Sciatic nerve (tissue), 2 donors: ENCODE measurements around the gene TMEM200A. TPM values are rescaled to one million over a fixed set of nuclear protein-coding genes. Genes with fewer than 3 reads are reported as not detected.

Source experiments
- ATAC-seq: fragments of 200-7000 bp; cut with Tn5 transposase; one replicate; pipeline ENCODE4 v1.9.1; 2020; ENCODE audit warnings: mild to moderate bottlenecking, moderate library complexity
- DNase-seq: peaks from one replicate; pipeline ENCODE4 v3.0.0-alpha.2; 2020; ENCODE audit warnings: low spot score
- intact Hi-C: fragments of 100-400 bp; cut with DNase I; formaldehyde crosslinking; loops from one replicate; pipeline ENCODE4 v1.14.2; 2022
- total RNA-seq: library from RNA; stranded (reverse); fragmentation: NEBNext Ultra II Directional; extraction: Animal tissue kit (Norgen Biotek cat#: 25700); gene quantifications from one replicate; pipeline ENCODE4 v1.2.1, GENCODE V29; 2021
- donor health status: DM: no; HTN: no; CAD: no.
- donor health status: DM: no; HTN: no; CAD: no.

TMEM200A gene
- total RNA-seq, 1 donor from 2014 or later: 18.5 TPM

DNA sequence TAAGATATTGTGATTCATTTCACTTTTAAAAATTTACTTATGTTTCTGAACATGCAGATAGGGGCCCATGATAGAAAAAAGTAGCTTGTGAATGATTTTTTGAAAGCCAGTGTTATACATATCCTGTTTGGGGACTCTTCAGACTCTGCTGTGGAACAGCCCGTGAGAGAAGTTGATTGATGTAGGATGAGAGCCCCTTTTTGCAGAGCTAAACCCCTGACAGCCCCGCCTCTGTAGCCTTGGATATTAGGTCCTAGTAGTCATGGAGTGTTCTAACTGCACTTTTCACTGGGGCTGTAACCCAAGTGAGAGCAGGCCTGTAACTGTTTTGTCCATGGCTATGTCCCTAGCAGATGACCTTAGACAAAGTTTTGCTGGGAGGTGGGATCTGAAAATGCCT lies 8.2 kb downstream of the TMEM200A start:
- DNase-seq: no peak
- intact Hi-C loops: no loop called here
- ATAC-seq: no peak

DNA sequence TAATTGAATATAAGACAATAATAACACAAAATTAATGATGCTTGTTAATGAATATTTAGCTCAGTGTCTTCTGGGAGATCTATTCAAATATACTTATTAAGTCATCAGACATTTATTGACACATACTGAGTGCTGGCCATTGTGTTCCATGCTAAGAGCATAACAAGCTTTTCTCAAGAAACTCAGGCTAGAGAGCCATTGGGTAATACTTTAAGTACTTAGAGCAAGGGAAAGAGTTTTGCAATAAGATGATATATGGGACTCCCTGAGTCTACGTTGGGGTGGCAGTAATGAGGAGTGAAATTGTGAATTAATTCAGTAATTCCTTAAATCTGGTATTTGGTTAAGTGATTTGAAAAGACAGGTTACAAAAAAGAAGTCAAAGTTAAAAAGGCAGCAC lies 11.1 kb downstream of the TMEM200A start:
- ATAC-seq (no peak), DNase-seq (no peak)
- intact Hi-C loops: no loop called here

DNA sequence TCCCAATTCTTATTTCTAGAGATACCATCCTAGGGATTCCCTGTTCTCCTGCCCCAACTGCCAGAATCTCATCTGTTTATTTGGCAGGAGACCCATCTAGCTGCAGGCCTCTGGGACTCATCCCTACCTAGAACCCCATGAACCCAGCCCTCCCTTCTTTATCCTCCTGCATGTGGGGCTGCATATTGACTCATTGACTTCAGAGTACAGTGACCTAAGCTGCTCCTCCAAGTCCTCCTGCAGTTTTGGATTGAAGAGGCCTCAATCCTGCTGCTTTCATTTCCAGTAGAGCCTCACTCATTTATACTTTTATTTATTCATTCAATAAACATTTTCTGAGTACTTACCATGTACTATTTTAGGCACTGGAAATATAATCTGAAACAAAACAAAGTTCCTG lies 11.6 kb downstream of the TMEM200A start:
- ATAC-seq (no peak), DNase-seq (no peak)
- intact Hi-C loops: no loop called here

DNA sequence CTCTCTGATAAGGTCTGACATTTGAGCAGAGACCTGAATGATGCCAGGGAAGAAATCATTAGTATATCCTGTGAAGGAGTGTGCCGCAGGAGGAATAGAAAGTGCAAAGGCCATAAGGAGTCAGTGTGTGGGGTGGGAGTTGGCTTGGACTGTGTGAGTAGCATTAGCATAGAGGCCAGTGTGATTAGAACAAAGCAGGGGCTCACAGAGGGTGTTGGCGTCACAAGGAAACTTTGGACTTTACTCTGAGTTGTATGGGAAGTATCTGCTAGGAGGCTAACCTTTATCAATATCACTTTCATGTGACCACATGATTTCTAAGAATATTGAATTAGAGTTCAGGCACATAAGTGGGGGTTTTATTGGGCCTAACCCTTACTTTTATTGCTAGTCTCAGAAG lies 12.1 kb downstream of the TMEM200A start:
- ATAC-seq (no peak), DNase-seq (no peak)
- intact Hi-C loops: no loop called here

DNA sequence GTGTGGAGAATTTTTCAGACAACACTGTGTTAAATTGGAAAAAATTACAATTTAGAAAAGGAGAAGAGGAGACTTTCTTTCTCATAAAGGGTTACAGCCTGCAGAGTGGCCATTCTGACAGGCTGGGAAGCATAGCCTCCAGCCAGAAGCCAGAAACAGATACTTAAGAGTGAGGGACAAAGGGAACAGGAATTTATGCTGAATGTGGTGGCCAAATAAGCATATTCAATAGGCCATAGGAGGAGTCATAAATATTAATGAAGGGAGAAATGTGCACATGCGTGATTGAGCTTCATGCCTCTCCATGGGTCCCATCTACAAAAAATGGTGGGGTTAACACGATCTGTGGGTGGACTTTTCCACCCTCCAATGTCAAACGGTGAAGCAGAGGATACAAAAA lies 13.4 kb downstream of the TMEM200A start:
- no peak for DNase-seq

DNA sequence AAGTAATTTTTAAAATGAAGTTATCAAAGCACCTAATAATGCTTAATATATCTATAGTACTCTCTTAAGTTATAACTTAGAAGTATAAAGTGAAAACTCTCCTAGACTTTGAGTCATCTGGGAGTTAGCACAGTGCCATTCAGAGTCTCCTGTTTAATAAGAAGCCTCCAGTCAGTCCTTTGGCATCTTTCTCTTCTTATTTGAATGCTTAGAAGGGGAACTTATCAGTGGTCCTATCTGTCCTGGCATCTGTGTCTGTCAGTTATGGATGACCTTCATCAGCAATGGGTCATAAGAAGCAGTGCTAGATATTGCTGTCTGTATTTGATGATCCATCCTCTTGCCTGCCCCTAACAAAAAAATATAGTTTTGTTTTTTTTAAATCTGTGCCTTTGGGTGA lies 15.2 kb downstream of the TMEM200A start:
- DNase-seq: no peak
- ATAC-seq: no peak
- intact Hi-C loops: no loop called here

More for the DNA sequence above, 13.4 kb downstream of the TMEM200A start:
- intact Hi-C loops: no loop called here
- no peak for ATAC-seq

DNA sequence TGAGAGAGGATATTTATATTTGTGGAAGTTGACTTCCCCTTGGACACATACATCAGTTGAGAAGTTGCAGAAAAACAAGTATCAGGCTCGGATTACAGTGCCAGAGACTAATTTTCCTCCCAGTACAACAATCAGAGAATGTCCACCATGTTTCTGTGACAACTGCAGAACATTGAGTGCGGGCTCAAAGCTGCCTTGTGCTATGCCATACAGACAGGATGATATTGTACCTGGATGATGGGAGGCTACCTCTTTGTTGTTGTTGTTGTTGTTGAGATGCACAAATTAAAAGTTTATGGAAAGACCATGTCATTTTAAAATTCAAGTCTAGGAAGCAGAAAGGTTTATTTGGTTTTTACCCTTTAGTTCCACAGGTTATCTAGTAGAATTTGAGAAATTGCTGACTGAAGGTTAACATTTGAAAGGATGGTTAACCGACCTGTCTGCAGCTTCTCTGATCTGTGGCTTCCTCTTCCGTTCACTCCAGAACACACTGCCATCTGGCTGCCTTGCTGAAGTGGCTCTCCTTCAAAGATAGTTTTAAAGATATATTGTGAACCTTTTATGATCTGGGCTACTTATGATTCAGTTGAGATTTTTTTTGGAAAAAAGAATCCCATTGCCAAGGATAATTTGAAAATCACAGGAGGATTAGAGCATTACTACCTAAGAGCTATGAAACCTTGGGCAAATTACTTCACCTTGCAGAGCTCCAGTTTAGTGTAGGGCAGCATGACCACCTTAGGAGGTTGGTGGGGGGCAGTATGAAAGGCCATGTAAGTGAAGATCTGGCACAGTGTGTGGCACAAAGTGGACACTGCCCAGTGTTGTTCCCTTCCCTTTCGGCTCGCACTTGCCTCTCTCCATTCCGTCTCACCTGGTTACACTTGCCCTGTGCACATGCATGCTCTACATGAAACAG lies 15.9 kb downstream of the TMEM200A start:
- DNase-seq (no peak), ATAC-seq (no peak)

DNA sequence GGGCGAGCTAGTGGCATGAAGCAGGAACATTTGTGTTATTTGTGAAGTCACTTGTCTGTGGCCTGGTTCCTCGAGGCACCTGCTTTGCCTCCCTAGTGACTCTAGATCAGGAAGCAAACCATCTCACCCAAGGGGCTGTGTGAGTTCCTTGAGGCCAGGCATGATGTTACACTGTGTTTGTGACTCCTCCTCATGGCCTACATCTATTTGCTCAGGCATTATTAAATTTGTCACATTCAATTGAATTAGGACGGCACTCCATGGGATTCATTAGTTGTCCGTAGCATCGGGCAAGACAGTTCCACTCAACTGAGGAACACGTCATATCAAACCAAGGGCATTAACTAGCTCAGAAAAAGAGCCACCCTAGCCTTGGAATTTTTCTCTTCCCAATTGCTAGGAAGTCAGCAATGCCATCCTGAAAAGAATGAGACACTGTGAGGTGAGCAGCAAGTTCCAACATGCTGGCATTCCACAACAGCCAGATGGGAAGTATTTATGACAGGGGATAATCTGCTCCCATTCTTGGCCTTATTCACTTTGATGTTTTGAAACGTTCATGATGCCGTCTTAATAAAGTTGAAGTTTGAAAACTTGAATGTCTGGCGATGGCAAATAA lies 17.2 kb downstream of the TMEM200A start:
- ATAC-seq (no peak), DNase-seq (no peak)
- intact Hi-C loops: no loop called here

More for the DNA sequence above, 15.9 kb downstream of the TMEM200A start:
- intact Hi-C loops: no loop called here

DNA sequence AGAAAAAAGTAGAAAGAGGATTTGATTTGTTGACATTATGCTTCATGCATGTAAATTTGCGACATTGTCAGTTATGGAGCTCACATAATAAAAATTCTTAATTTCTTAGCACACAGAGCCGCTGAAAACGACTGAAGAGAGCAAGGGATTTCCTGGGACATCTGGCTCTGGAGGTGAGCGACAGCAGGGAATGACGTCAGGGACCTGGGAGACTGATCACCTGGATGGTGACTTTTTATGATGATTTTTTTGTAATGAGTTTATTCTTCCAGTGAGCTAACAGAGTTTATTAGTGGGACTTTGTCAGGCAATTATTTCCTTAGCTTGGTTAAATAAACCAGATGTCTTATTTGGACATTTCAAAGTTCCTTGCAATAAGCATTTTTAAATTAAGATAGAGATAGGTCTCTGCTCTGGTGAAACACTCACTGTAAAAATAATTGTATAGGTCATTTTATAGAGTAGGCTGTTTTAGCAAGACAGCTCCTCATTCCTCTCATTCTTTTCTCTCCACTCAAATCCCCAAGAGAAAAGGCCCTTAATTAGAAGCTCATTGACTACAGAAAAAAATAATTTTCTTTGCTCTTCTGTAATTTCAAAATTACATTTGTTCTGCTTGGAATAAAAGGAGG lies 19.4 kb downstream of the TMEM200A start:
- intact Hi-C loops: no loop called here
- ATAC-seq: no peak
- DNase-seq: no peak

DNA sequence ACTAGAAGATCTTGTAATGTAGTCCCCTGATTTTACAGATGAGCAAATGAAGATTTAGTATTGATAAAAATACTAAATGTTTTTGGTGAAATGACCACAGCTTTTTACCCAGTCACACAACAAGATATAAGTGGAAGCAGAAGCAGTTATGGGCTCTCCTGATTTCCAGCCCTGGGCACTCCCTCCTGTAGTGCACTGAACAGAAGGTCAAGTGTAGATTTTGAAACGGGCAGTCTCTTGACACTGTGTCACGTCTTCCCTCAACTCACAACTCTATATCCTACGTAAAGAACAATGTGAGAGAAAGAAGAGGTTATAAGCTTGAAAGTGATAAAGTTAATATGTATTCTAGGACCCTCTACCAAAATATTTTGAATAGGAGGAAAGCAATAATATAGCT lies 23.3 kb downstream of the TMEM200A start:
- intact Hi-C loops: no loop called here
- DNase-seq (no peak), ATAC-seq (no peak)

DNA sequence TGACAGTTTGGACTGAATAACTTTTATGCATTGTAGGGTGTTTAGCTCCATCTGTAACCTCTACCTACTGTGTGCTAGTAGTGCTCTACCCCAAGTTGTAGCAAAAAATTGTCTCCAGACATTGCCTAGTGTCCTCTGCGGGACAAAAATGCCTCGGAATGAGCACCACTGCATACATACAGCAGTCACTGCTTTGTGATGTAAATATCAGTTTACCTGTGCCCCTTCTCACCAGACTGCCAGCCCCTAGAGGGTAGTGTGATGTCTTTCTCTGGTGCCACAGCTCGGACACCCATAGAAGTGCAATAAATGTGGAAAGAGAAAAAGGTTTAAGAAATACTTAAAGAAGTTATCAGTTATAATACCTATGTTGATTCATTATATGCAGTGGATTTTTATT lies 25.1 kb downstream of the TMEM200A start:
- ATAC-seq (no peak), DNase-seq (no peak)
- intact Hi-C loops: no loop called here

DNA sequence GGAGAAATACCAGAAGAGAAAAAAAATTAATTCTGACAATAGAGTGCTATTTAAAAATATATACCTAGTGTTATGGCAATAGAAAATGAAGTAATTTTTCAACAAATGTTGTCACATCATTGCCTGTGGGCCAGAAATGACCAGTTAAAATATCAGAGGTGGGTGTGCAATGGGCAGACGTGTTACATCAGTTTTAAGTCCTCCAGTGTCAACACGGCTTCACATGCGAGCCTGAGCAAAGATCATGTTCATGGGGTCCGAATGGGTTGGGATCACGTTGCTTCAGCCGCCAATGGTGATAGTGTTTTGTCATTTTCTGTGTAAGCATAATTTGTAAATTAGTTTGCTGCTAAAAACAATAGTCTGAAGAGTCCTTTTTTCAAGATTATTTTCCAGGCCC lies 27.5 kb downstream of the TMEM200A start:
- DNase-seq (no peak), ATAC-seq (no peak)
- intact Hi-C loops: no loop called here

DNA sequence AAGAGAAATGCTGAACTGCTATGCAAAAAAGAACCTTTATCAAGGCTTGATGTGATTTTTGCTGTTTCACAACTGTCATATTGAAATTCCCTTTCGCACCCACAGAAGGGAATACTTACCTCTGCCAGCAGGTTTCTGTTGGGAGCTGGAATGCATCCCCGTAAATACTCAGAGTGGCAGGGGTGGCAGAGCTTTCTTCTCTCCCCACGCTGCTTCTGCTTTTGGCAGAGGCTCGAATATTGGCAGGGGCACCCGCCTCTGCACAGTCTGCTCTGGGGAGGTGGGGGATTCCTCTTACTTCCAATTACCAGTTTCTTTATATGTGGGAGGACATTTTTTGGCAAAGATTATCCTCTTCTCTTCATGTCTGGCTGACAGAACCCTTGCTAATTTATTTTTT lies 28.4 kb downstream of the TMEM200A start:
- ATAC-seq (no peak), DNase-seq (no peak)
- intact Hi-C loops: no loop called here

DNA sequence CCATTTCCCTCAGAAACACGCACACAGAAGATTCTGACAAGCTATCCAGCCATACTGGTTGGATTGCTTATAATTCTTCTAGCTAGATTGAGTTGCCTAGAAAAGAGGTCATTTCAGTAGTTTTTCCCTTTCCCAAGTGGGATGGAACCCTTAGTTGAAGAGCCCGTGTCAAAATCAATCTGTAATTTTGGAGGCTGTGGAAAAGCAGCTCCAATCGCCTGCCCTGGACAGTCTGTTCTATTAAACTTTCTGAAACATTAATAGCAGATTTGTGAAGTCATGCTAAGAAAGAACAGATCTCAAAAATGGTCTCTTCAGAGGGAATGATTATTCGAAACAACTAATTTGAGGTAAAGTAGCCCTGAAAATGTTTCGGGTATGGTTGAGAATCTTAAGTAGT lies 29.3 kb downstream of the TMEM200A start:
- DNase-seq: no peak
- peak; percentile 53 for ATAC-seq
- intact Hi-C loops: no loop called here

DNA sequence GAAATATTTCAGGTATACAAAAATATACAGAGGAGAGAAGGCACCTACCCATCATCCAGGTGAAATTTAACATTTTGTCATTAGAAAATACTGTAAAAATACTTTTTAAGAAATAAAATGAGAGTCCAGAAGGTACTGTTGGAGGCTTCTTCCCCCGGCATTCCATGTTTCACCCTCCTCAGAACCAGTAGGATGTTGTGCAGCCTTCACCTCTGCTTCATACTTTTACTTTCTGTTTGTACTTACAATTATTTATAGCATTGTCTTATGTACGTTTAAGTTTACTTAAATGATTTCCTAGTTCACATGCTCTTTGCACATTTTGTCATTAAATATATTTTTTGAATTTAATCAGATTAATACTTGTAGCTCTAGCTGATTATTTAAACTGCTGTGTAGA lies 30.9 kb downstream of the TMEM200A start:
- intact Hi-C loops: no loop called here
- DNase-seq (no peak), ATAC-seq (peak; percentile 77)

DNA sequence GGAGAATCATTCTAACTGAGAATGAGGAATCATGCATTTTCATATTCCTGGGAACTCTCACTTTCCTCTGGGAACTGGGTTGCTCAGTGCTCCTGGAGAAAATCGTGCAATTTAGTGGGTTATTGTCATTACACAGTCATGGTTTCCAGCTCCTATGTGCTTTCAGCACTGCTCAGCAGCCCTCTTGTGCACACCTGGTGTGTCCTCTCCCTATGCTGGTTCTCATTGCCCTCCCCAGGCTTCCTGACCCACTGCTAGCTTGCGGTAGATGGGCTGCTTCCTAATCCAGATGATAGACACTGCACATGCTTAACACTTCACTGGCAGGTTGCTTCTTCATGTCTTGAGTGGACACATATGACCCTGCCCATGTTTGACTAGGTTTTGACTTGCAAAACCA lies 39.7 kb downstream of the TMEM200A start:
- no peak for ATAC-seq
- intact Hi-C loops: no loop called here

DNA sequence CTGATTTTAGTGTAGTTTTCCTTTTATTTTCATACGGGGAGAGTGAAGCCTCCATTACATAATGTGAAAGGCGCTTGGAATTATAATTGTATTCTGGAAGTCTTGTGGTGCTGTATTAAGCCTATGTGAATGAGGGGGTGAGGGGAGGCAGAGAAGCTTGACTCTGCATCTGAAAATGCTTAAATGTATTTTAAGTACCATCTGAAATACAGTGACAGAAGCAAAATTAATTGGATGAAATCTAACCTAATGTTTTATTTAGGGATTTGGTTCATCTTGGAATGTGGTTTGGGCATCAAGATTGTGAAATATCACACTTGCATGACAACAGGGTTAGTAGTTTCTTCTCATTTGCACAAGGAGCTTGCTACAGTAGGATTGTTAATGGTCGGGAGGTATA lies 41.2 kb downstream of the TMEM200A start:
- intact Hi-C loops: no loop called here
- ATAC-seq: no peak
- no peak for DNase-seq

More for the DNA sequence above, 39.7 kb downstream of the TMEM200A start:
- DNase-seq: no peak

DNA sequence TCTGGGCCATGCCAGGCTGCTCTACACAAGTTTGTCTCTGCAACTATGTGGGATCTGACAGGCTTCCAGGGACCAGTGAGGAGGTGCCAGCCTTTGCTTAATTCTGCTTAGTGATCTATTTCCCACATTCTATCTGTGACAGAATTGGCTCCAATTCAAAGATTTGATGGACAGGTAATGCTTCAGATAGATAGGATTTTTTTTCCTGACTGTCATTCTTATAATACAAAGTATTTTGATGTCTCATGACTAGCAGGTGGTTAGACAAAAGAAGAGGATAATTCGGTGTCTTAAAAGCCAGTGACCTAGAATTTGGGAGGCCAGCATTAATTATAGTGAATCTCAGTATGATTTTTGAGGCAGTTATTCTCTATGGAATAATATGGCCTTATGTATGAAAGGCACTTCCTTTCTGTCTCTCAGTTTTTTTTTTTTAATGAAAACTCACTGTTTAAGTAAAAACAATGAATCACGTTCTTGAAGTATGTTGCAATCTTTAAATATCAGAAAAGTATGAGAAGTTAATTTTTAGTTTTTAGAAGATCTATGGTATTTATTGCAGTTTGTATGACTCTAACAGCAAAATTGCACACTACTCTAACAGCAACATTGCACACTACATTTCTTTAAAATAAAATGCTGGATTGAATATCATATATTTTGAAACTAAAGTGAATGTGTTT lies 43.7 kb downstream of the TMEM200A start:
- DNase-seq: no peak
- no peak for ATAC-seq
- intact Hi-C loops: no loop called here

DNA sequence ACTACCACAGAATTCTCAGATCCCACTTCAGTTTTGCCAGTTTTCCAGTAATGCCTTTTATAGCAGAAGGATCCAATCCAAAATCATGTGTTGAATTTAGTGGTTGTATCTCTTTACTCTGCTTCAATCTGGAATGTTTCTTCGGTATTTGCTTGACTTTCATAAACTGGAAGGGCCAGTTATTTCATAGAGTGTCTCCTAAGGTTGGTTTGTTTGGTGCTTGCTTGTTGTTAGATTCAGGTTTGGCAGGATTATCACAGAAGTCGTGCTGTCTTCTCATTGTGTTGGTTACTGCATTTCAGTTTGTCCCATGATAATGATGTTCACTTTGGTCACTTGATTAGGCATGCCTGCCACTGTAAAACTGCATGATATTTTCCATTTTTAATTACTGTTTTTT lies 45.7 kb downstream of the TMEM200A start:
- intact Hi-C loops: no loop called here
- DNase-seq (no peak), ATAC-seq (no peak)
